ENCODE measurements around the gene LYPD3. TPM values are rescaled to one million over a fixed set of nuclear protein-coding genes. Genes with fewer than 3 reads are reported as not detected.

The LYPD3 gene
- total and polyA plus RNA-seq, 2 experiments from 2014 or later = 3.3 to 4.6 TPM

DNA sequence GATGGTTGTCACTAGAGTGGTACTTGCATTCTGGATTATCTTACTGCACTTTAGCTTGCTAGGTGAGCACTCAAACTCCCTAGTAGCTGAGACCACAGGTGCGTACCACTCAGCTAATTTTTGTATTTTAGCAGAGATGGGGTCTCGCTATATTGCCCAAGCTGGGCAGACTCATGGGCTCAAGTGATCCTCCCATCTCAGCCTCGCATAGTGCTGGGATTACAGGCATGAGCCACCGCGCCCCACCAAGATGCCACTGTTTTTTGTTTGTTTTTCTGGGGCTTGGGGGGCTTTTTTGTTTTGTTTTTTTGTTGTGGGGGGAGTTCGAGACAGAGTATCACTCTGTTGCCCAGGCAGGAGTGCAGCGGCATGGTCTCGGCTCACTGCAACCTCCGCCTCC lies 17.8 kb downstream of the LYPD3 start:
- no peak overlapping the region for H3K27ac Mint-ChIP-seq
- no peak overlapping the region for H2AFZ ChIP-seq
- peaks cover 3% of the 10 kb centered on the region; the same call in 2 of the 3 replicates for H3K4me1 Mint-ChIP-seq
- ATAC-seq (no peak), DNase-seq (ENCODE audit: low spot score) (no peak)
- TF ChIP-seq EZH2 (IDR thresholded peaks at IDR 0.05; ENCODE audit: low read depth, unreplicated experiment) = no peak
- TF ChIP-seq JUNB (IDR thresholded peaks at IDR 0.05; ENCODE audit: unreplicated experiment) = no peak
- TF ChIP-seq POLR2AphosphoS5 (IDR thresholded peaks at IDR 0.05; ENCODE audit: low read depth) = no peak
- no peak for TF ChIP-seq CREB1 (CRISPR knock-in tag; IDR thresholded peaks at IDR 0.05; ENCODE audit: low read depth)
- TF ChIP-seq ZNF331 (CRISPR knock-in tag; IDR thresholded peaks at IDR 0.05; ENCODE audit: low read depth) = no peak
- no peak for TF ChIP-seq STAT1 (IDR thresholded peaks at IDR 0.05; ENCODE audit: unreplicated experiment)
- no peak for TF ChIP-seq EZH2phosphoT487 (IDR thresholded peaks at IDR 0.05; ENCODE audit: unreplicated experiment)
- TF ChIP-seq NANOG (IDR thresholded peaks at IDR 0.05; ENCODE audit: borderline replicate concordance) = no peak
- TF ChIP-seq, protein P1, sequence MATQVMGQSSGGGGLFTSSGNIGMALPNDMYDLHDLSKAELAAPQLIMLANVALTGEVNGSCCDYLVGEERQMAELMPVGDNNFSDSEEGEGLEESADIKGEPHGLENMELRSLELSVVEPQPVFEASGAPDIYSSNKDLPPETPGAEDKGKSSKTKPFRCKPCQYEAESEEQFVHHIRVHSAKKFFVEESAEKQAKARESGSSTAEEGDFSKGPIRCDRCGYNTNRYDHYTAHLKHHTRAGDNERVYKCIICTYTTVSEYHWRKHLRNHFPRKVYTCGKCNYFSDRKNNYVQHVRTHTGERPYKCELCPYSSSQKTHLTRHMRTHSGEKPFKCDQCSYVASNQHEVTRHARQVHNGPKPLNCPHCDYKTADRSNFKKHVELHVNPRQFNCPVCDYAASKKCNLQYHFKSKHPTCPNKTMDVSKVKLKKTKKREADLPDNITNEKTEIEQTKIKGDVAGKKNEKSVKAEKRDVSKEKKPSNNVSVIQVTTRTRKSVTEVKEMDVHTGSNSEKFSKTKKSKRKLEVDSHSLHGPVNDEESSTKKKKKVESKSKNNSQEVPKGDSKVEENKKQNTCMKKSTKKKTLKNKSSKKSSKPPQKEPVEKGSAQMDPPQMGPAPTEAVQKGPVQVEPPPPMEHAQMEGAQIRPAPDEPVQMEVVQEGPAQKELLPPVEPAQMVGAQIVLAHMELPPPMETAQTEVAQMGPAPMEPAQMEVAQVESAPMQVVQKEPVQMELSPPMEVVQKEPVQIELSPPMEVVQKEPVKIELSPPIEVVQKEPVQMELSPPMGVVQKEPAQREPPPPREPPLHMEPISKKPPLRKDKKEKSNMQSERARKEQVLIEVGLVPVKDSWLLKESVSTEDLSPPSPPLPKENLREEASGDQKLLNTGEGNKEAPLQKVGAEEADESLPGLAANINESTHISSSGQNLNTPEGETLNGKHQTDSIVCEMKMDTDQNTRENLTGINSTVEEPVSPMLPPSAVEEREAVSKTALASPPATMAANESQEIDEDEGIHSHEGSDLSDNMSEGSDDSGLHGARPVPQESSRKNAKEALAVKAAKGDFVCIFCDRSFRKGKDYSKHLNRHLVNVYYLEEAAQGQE (IDR thresholded peaks at IDR 0.05; ENCODE audit: unreplicated experiment) = no peak
- TF ChIP-seq, protein P2, sequence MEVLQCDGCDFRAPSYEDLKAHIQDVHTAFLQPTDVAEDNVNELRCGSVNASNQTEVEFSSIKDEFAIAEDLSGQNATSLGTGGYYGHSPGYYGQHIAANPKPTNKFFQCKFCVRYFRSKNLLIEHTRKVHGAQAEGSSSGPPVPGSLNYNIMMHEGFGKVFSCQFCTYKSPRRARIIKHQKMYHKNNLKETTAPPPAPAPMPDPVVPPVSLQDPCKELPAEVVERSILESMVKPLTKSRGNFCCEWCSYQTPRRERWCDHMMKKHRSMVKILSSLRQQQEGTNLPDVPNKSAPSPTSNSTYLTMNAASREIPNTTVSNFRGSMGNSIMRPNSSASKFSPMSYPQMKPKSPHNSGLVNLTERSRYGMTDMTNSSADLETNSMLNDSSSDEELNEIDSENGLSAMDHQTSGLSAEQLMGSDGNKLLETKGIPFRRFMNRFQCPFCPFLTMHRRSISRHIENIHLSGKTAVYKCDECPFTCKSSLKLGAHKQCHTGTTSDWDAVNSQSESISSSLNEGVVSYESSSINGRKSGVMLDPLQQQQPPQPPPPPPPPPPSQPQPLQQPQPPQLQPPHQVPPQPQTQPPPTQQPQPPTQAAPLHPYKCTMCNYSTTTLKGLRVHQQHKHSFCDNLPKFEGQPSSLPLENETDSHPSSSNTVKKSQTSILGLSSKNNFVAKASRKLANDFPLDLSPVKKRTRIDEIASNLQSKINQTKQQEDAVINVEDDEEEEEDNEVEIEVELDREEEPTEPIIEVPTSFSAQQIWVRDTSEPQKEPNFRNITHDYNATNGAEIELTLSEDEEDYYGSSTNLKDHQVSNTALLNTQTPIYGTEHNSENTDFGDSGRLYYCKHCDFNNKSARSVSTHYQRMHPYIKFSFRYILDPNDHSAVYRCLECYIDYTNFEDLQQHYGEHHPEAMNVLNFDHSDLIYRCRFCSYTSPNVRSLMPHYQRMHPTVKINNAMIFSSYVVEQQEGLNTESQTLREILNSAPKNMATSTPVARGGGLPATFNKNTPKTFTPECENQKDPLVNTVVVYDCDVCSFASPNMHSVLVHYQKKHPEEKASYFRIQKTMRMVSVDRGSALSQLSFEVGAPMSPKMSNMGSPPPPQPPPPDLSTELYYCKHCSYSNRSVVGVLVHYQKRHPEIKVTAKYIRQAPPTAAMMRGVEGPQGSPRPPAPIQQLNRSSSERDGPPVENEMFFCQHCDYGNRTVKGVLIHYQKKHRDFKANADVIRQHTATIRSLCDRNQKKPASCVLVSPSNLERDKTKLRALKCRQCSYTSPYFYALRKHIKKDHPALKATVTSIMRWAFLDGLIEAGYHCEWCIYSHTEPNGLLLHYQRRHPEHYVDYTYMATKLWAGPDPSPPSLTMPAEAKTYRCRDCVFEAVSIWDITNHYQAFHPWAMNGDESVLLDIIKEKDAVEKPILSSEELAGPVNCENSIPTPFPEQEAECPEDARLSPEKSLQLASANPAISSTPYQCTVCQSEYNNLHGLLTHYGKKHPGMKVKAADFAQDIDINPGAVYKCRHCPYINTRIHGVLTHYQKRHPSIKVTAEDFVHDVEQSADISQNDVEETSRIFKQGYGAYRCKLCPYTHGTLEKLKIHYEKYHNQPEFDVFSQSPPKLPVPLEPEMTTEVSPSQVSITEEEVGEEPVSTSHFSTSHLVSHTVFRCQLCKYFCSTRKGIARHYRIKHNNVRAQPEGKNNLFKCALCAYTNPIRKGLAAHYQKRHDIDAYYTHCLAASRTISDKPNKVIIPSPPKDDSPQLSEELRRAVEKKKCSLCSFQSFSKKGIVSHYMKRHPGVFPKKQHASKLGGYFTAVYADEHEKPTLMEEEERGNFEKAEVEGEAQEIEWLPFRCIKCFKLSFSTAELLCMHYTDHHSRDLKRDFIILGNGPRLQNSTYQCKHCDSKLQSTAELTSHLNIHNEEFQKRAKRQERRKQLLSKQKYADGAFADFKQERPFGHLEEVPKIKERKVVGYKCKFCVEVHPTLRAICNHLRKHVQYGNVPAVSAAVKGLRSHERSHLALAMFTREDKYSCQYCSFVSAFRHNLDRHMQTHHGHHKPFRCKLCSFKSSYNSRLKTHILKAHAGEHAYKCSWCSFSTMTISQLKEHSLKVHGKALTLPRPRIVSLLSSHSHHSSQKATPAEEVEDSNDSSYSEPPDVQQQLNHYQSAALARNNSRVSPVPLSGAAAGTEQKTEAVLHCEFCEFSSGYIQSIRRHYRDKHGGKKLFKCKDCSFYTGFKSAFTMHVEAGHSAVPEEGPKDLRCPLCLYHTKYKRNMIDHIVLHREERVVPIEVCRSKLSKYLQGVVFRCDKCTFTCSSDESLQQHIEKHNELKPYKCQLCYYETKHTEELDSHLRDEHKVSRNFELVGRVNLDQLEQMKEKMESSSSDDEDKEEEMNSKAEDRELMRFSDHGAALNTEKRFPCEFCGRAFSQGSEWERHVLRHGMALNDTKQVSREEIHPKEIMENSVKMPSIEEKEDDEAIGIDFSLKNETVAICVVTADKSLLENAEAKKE (CRISPR knock-in tag; IDR thresholded peaks at IDR 0.05) = no peak
- TF ChIP-seq, protein P3, sequence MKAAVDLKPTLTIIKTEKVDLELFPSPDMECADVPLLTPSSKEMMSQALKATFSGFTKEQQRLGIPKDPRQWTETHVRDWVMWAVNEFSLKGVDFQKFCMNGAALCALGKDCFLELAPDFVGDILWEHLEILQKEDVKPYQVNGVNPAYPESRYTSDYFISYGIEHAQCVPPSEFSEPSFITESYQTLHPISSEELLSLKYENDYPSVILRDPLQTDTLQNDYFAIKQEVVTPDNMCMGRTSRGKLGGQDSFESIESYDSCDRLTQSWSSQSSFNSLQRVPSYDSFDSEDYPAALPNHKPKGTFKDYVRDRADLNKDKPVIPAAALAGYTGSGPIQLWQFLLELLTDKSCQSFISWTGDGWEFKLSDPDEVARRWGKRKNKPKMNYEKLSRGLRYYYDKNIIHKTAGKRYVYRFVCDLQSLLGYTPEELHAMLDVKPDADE (IDR thresholded peaks at IDR 0.05) = no peak
- TF ChIP-seq, protein P4, sequence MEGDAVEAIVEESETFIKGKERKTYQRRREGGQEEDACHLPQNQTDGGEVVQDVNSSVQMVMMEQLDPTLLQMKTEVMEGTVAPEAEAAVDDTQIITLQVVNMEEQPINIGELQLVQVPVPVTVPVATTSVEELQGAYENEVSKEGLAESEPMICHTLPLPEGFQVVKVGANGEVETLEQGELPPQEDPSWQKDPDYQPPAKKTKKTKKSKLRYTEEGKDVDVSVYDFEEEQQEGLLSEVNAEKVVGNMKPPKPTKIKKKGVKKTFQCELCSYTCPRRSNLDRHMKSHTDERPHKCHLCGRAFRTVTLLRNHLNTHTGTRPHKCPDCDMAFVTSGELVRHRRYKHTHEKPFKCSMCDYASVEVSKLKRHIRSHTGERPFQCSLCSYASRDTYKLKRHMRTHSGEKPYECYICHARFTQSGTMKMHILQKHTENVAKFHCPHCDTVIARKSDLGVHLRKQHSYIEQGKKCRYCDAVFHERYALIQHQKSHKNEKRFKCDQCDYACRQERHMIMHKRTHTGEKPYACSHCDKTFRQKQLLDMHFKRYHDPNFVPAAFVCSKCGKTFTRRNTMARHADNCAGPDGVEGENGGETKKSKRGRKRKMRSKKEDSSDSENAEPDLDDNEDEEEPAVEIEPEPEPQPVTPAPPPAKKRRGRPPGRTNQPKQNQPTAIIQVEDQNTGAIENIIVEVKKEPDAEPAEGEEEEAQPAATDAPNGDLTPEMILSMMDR (conservative IDR thresholded peaks at IDR 0.05; ENCODE audit: low read depth in 2 of 2) = no peak
- TF ChIP-seq ZNF114 (CRISPR knock-in tag; IDR thresholded peaks at IDR 0.05) = no peak
- H4K20me1 ChIP-seq (replicated peaks; ENCODE audit: insufficient read depth) = no peaks in the 10 kb centered on the region
- no peaks in the 10 kb centered on the region for H3K79me2 ChIP-seq (replicated peaks; ENCODE audit: insufficient read depth)
- H3K4me1 ChIP-seq (ENCODE audit: insufficient read depth) = no peaks in the 10 kb centered on the region
- no peaks in the 10 kb centered on the region for H3K36me3 ChIP-seq (ENCODE audit: insufficient read depth)
- H3K4me2 ChIP-seq = no peak overlapping the region
- H3K9me3 Mint-ChIP-seq = peaks cover 10% of the 10 kb centered on the region
- H3K27ac ChIP-seq (ENCODE audit: low read depth) = no peak overlapping the region
- H3K4me3 ChIP-seq = no peak overlapping the region
- H3K4me3 Mint-ChIP-seq = no peak overlapping the region
- H3F3A ChIP-seq (replicated peaks; ENCODE audit: low read depth) = no peaks in the 10 kb centered on the region
- no peaks in the 10 kb centered on the region for H3K9me2 ChIP-seq (ENCODE audit: insufficient read depth)
- H3K36me3 Mint-ChIP-seq (ENCODE audit: low read depth) = peaks cover 5% of the 10 kb centered on the region; the same call in 1 of the 3 replicates
- H3K27me3 ChIP-seq (ENCODE audit: insufficient read depth) = no peaks in the 10 kb centered on the region
- H3K27me3 Mint-ChIP-seq (ENCODE audit: insufficient read depth, low read depth, poor library complexity) = peaks cover 9% of the 10 kb centered on the region
